H1 (cell line): Measurements from ENCODE around the gene CMIP. TPM values are rescaled to one million over a fixed set of nuclear protein-coding genes. Genes with fewer than 3 reads are reported as not detected.

Source experiments
- BCL11A ChIP-seq, 2 experiments: IDR thresholded peaks; one replicate each; pipeline ENCODE4 v1.6.1; 2011; ENCODE audit warnings: low read depth in 2 of 2, low read length in 2 of 2, mild to moderate bottlenecking in 2 of 2
- CBX5 ChIP-seq: fragments of 300-800, 300-1000 bp; sonication (generic); IDR thresholded peaks from 2 replicates; pipeline ENCODE4 v1.7.1; 2016; ENCODE audit warnings: antibody characterized with exemption, low read length, low read depth
- CTBP2 ChIP-seq: IDR thresholded peaks from 2 replicates; pipeline ENCODE4 v1.7.0; 2011; ENCODE audit warnings: borderline replicate concordance, mild to moderate bottlenecking, moderate library complexity, mixed read lengths, low read length; ENCODE audit not compliant: insufficient read depth, insufficient read length
- EZH2 ChIP-seq: fragments of 200-600 bp; sonication (generic); IDR thresholded peaks from 2 replicates; pipeline ENCODE4 v1.7.1; 2012; ENCODE audit warnings: low read depth, mild to moderate bottlenecking, moderate library complexity, low read length, inconsistent platforms; ENCODE audit not compliant: severe bottlenecking
- KDM1A ChIP-seq: fragments of 200-600, 300-600 bp; sonication (generic); IDR thresholded peaks from 2 replicates; pipeline ENCODE4 v1.7.1; 2016; ENCODE audit warnings: mild to moderate bottlenecking, low read length, borderline replicate concordance
- RXRA ChIP-seq: IDR thresholded peaks from 2 replicates; pipeline ENCODE4 v1.6.1; 2011; ENCODE audit warnings: low read depth, mild to moderate bottlenecking, low read length, moderate library complexity; ENCODE audit not compliant: insufficient read depth
- SIN3A ChIP-seq, 2 experiments: IDR thresholded peaks in 1 of 2; conservative IDR thresholded peaks in 1 of 2; 2 replicates each; pipeline ENCODE4 v1.6.1; 2011 to 2012; ENCODE audit warnings: low read length in 2 of 2, improper control_type of control experiment in 1 of 2, low read depth in 1 of 2, mild to moderate bottlenecking in 1 of 2
- SIX5 ChIP-seq: IDR thresholded peaks from 2 replicates; pipeline ENCODE4 v1.6.1; 2011; ENCODE audit warnings: mild to moderate bottlenecking, low read depth, low read length
- TAF7 ChIP-seq: optimal IDR thresholded peaks from 2 replicates; pipeline ENCODE3; 2011; ENCODE audit warnings: low read depth, mild to moderate bottlenecking, inconsistent platforms, low read length, moderate library complexity, borderline replicate concordance
- polyA plus RNA-seq, 7 experiments: library from polyadenylated mRNA; depleted of rRNA in 3 of 7; stranded (reverse) in 5 of 7; unstranded in 2 of 7; fragments of >200 nt in 5 of 7; fragments of 200-250 nt in 2 of 7; gene quantifications; 1 replicate in 5 of 7; 2 replicates in 1 of 7; 4 replicates in 1 of 7; pipeline versions ENCODE4 v1.2.1 to v1.2.3, GENCODE V29; 2011 to 2013; ENCODE audit warnings: missing spikeins in 2 of 7, mixed read lengths in 2 of 7
- total RNA-seq: library from RNA; stranded (reverse); fragmentation: NEBNext Ultra II Directional; extraction: Animal tissue kit (Norgen Biotek cat#: 25700); gene quantifications from 2 replicates; pipeline ENCODE4 v1.2.1, GENCODE V29; 2021
- TF ChIP-seq, protein P1 (sequence below): fragments of 300-600 bp; sonication (generic); IDR thresholded peaks from 2 replicates; pipeline ENCODE4 v1.7.1; 2012; ENCODE audit warnings: low read length, moderate library complexity, mild to moderate bottlenecking, inconsistent platforms; ENCODE audit not compliant: insufficient replicate concordance

CMIP gene
- total and polyA plus RNA-seq, 2 of the 8 experiments (the other 6 are each of a cell fraction or from before 2014, with no cell fraction given), result 7.9 to 53.2 TPM

GRCh38 chr16:81500833-81501521 is 56.4 kb downstream of the CMIP start (continued):
- TF ChIP-seq, protein P1, sequence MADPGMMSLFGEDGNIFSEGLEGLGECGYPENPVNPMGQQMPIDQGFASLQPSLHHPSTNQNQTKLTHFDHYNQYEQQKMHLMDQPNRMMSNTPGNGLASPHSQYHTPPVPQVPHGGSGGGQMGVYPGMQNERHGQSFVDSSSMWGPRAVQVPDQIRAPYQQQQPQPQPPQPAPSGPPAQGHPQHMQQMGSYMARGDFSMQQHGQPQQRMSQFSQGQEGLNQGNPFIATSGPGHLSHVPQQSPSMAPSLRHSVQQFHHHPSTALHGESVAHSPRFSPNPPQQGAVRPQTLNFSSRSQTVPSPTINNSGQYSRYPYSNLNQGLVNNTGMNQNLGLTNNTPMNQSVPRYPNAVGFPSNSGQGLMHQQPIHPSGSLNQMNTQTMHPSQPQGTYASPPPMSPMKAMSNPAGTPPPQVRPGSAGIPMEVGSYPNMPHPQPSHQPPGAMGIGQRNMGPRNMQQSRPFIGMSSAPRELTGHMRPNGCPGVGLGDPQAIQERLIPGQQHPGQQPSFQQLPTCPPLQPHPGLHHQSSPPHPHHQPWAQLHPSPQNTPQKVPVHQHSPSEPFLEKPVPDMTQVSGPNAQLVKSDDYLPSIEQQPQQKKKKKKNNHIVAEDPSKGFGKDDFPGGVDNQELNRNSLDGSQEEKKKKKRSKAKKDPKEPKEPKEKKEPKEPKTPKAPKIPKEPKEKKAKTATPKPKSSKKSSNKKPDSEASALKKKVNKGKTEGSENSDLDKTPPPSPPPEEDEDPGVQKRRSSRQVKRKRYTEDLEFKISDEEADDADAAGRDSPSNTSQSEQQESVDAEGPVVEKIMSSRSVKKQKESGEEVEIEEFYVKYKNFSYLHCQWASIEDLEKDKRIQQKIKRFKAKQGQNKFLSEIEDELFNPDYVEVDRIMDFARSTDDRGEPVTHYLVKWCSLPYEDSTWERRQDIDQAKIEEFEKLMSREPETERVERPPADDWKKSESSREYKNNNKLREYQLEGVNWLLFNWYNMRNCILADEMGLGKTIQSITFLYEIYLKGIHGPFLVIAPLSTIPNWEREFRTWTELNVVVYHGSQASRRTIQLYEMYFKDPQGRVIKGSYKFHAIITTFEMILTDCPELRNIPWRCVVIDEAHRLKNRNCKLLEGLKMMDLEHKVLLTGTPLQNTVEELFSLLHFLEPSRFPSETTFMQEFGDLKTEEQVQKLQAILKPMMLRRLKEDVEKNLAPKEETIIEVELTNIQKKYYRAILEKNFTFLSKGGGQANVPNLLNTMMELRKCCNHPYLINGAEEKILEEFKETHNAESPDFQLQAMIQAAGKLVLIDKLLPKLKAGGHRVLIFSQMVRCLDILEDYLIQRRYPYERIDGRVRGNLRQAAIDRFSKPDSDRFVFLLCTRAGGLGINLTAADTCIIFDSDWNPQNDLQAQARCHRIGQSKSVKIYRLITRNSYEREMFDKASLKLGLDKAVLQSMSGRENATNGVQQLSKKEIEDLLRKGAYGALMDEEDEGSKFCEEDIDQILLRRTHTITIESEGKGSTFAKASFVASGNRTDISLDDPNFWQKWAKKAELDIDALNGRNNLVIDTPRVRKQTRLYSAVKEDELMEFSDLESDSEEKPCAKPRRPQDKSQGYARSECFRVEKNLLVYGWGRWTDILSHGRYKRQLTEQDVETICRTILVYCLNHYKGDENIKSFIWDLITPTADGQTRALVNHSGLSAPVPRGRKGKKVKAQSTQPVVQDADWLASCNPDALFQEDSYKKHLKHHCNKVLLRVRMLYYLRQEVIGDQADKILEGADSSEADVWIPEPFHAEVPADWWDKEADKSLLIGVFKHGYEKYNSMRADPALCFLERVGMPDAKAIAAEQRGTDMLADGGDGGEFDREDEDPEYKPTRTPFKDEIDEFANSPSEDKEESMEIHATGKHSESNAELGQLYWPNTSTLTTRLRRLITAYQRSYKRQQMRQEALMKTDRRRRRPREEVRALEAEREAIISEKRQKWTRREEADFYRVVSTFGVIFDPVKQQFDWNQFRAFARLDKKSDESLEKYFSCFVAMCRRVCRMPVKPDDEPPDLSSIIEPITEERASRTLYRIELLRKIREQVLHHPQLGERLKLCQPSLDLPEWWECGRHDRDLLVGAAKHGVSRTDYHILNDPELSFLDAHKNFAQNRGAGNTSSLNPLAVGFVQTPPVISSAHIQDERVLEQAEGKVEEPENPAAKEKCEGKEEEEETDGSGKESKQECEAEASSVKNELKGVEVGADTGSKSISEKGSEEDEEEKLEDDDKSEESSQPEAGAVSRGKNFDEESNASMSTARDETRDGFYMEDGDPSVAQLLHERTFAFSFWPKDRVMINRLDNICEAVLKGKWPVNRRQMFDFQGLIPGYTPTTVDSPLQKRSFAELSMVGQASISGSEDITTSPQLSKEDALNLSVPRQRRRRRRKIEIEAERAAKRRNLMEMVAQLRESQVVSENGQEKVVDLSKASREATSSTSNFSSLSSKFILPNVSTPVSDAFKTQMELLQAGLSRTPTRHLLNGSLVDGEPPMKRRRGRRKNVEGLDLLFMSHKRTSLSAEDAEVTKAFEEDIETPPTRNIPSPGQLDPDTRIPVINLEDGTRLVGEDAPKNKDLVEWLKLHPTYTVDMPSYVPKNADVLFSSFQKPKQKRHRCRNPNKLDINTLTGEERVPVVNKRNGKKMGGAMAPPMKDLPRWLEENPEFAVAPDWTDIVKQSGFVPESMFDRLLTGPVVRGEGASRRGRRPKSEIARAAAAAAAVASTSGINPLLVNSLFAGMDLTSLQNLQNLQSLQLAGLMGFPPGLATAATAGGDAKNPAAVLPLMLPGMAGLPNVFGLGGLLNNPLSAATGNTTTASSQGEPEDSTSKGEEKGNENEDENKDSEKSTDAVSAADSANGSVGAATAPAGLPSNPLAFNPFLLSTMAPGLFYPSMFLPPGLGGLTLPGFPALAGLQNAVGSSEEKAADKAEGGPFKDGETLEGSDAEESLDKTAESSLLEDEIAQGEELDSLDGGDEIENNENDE, result no peak
- TF ChIP-seq EZH2 (no peak), RXRA (no peak), CBX5 (no peak), TAF7 (no peak), BCL11A (IDR thresholded peaks at IDR 0.05; ENCODE audit: low read depth in 2 of 2, low read length in 2 of 2) (no peak), CTBP2 (no peak), SIX5 (no peak), KDM1A (no peak), SIN3A (conservative IDR thresholded peaks at IDR 0.05 in 1 of 2, IDR thresholded peaks at IDR 0.05 in 1 of 2; ENCODE audit: low read depth in 1 of 2, low read length in 2 of 2) (no peak)
